ENCODE measurements around the gene NDUFAF2. TPM values are rescaled to one million over a fixed set of nuclear protein-coding genes. Genes with fewer than 3 reads are reported as not detected.

NDUFAF2 gene
- total and polyA plus RNA-seq, 2 of the 8 experiments (the other 6 are each of a cell fraction or from before 2014, with no cell fraction given) = 10.7 to 46.5 TPM

GRCh38 chr5:61051267-61051666 is 106.3 kb downstream of the NDUFAF2 start (continued):
- no peak for TF ChIP-seq CTCF (IDR thresholded peaks at IDR 0.05; ENCODE audit: control extremely low read depth in 1 of 3, insufficient read depth in 1 of 3, low read depth in 1 of 3, low read length in 3 of 3)
